HEK293T (cell line): ENCODE results near the gene MYL9.
A peak's percentile ranks its signal among the peaks of the same experiment; 100 is the strongest.

Source experiments
- CTCF ChIA-PET: fragments of 350-600 bp; formaldehyde crosslinking; extraction: SDS; loops from one replicate; lab custom pipeline; 2021; ENCODE audit warnings: antibody characterized with exemption, inconsistent platforms; lab: Yijun Ruan, JAX
- POLR2A ChIA-PET: fragments of 350-600 bp; formaldehyde crosslinking; extraction: SDS; loops from one replicate; lab custom pipeline; 2020; ENCODE audit warnings: antibody characterized with exemption, inconsistent platforms; lab: Yijun Ruan, JAX
- DNase-seq: peaks from one replicate; pipeline ENCODE4 v3.0.0; 2012; ENCODE audit warnings: mixed read lengths; ENCODE audit errors: extremely low spot score
- ARNT ChIP-seq: fragments of 450-650 bp; IDR thresholded peaks from 2 replicates; pipeline ENCODE4 v1.6.1; 2017; ENCODE audit warnings: mild to moderate bottlenecking
- BHLHE40 ChIP-seq: fragments of 450-650 bp; IDR thresholded peaks from 2 replicates; pipeline ENCODE4 v1.6.1; 2016; ENCODE audit warnings: mild to moderate bottlenecking, moderate library complexity, borderline replicate concordance
- CTBP1 ChIP-seq: fragments of 450-650 bp; IDR thresholded peaks from 2 replicates; pipeline ENCODE4 v1.6.1; 2016; ENCODE audit warnings: borderline replicate concordance
- ELF4 ChIP-seq: fragments of 450-650 bp; IDR thresholded peaks from 2 replicates; pipeline ENCODE4 v1.6.1; 2017; ENCODE audit warnings: antibody characterized with exemption
- FOXA1 ChIP-seq: fragments of 450-650 bp; IDR thresholded peaks from 2 replicates; pipeline ENCODE4 v1.6.1; 2016; ENCODE audit warnings: mild to moderate bottlenecking
- FOXK2 ChIP-seq: fragments of 450-650 bp; IDR thresholded peaks from 2 replicates; pipeline ENCODE4 v1.6.1; 2016; ENCODE audit warnings: mild to moderate bottlenecking
- FOXM1 ChIP-seq: fragments of 450-650 bp; IDR thresholded peaks from 2 replicates; pipeline ENCODE4 v1.6.1; 2017; ENCODE audit warnings: mild to moderate bottlenecking, borderline replicate concordance
- HDGF ChIP-seq: fragments of 450-650 bp; IDR thresholded peaks from 2 replicates; pipeline ENCODE4 v1.6.1; 2017; ENCODE audit warnings: antibody characterized with exemption, borderline replicate concordance
- L3MBTL2 ChIP-seq: fragments of 450-650 bp; conservative IDR thresholded peaks from 2 replicates; pipeline ENCODE4 v1.6.1; 2016; ENCODE audit warnings: mild to moderate bottlenecking
- LEF1 ChIP-seq: fragments of 450-650 bp; IDR thresholded peaks from 2 replicates; pipeline ENCODE4 v1.6.1; 2017; ENCODE audit warnings: mild to moderate bottlenecking, borderline replicate concordance
- NFRKB ChIP-seq: fragments of 450-650 bp; IDR thresholded peaks from 2 replicates; pipeline ENCODE4 v1.6.1; 2016; ENCODE audit warnings: mild to moderate bottlenecking, moderate library complexity
- PKNOX1 ChIP-seq: fragments of 450-650 bp; IDR thresholded peaks from 2 replicates; pipeline ENCODE4 v1.6.1; 2016
- SP1 ChIP-seq: fragments of 450-650 bp; IDR thresholded peaks from 2 replicates; pipeline ENCODE4 v1.6.1; 2017
- SUZ12 ChIP-seq: fragments of 450-650 bp; IDR thresholded peaks from 2 replicates; pipeline ENCODE4 v1.6.1; 2016; ENCODE audit warnings: mild to moderate bottlenecking
- TARDBP ChIP-seq: fragments of 450-650 bp; IDR thresholded peaks from 2 replicates; pipeline ENCODE4 v1.6.1; 2016
- ZNF384 ChIP-seq: fragments of 450-650 bp; IDR thresholded peaks from 2 replicates; pipeline ENCODE4 v1.6.1; 2016

The MYL9 gene

GRCh38 chr20:36543184-36544133 lies 2.1 kb downstream of the MYL9 start:
- no peak for DNase-seq
- no peak for TF ChIP-seq SP1
- no peak for TF ChIP-seq PKNOX1
- no peak for TF ChIP-seq HDGF
- no peak for TF ChIP-seq ELF4
- TF ChIP-seq ARNT, result no peak
- no peak for TF ChIP-seq L3MBTL2
- no peak for TF ChIP-seq CTBP1
- no peak for TF ChIP-seq FOXM1
- TF ChIP-seq LEF1, result no peak
- ChIA-PET CTCF (no interaction called here), POLR2A (no interaction called here)

DNA sequence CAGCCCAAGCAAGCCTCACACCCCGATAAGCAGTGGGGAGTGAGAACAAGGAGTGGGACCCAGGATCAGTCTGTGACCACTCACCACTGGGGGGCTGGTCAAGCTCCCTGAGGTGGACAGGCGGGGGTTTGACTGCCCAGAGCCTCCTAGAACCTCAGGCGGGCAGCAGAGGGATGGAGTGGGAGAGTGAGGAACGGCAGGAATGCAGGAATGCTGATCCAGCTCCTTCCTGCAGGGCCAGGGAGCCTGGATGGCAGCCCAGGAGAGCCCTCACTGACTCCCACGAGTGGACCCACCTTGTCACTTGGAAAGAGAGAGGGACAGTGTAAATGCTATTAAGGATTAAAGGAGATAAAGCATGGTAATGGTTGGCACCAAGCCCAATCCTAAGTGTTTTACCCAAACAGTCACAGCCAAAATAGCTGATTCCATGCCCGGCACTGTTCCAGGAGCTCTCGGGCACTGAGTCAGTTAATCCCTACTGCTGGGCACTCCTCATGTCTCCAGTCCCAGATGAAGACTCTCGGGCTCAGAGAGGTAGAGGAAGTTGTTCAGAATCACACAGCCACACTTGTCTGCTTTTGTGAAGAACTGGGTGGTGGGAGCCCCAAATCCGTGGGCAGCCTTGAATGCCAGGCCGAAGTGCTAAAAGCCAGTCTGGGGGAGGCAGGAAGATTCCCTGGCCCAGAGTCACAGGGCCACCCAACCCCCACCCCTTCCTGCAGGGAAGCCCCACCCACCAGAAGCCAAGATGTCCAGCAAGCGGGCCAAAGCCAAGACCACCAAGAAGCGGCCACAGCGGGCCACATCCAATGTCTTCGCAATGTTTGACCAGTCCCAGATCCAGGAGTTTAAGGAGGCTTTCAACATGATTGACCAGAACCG lies 3.1 kb downstream of the MYL9 start:
- no peak for DNase-seq
- TF ChIP-seq CTBP1 (no peak), NFRKB (no peak), LEF1 (no peak), L3MBTL2 (no peak), ARNT (no peak), BHLHE40 (no peak), PKNOX1 (no peak), ELF4 (no peak), FOXM1 (no peak), HDGF (no peak), FOXK2 (no peak), ZNF384 (no peak), SUZ12 (no peak), TARDBP (no peak), SP1 (no peak), FOXA1 (no peak)
- ChIA-PET POLR2A (no interaction called here), CTCF (no interaction called here)

GRCh38 chr20:36546111-36546736 lies 4.9 kb downstream of the MYL9 start:
- ChIA-PET CTCF (no interaction called here), POLR2A (no interaction called here)
- peak; percentile 3 for DNase-seq
- TF ChIP-seq FOXK2, result no peak
- TF ChIP-seq FOXM1, result no peak
- TF ChIP-seq HDGF, result no peak
- TF ChIP-seq ELF4, result no peak
- TF ChIP-seq ARNT, result no peak
- TF ChIP-seq PKNOX1, result no peak
- TF ChIP-seq SUZ12, result no peak
- no peak for TF ChIP-seq CTBP1
- no peak for TF ChIP-seq BHLHE40
- no peak for TF ChIP-seq L3MBTL2
- TF ChIP-seq TARDBP, result no peak
- no peak for TF ChIP-seq FOXA1

GRCh38 chr20:36547186-36548005 lies 6.1 kb downstream of the MYL9 start:
- POLR2A ChIA-PET, result interaction anchor here (1.1 kb wide), 1 partner anchor 58 kb away, joined by 4 read pairs; the partner anchor contains the start of gene RAB5IF

More at GRCh38 chr20:36547186-36548005, 6.1 kb downstream of the MYL9 start:
- DNase-seq, result peak; percentile 4
- no peak for TF ChIP-seq FOXK2
- no peak for TF ChIP-seq SUZ12
- no peak for TF ChIP-seq L3MBTL2
- TF ChIP-seq PKNOX1, result no peak
- no peak for TF ChIP-seq SP1
- TF ChIP-seq TARDBP, result no peak
- no peak for TF ChIP-seq FOXA1
- no peak for TF ChIP-seq FOXM1
- no peak for TF ChIP-seq BHLHE40
- no peak for TF ChIP-seq ELF4
- TF ChIP-seq ZNF384, result no peak
- TF ChIP-seq NFRKB, result no peak
- TF ChIP-seq LEF1, result no peak
- no peak for TF ChIP-seq ARNT
- TF ChIP-seq HDGF, result no peak
- TF ChIP-seq CTBP1, result no peak
- CTCF ChIA-PET, result interaction anchor here (1.0 kb wide), 1 partner anchor 49 kb away, joined by 3 read pairs; no protein-coding TSS in a partner anchor
